NCI-H1694 (cell line): ENCODE data around the gene WDFY2.
"Not testable (repeated sequence)": the region's sequence is repeated elsewhere in the genome, so short reads cannot be mapped to it uniquely, and the experiment has no call there.

ENCODE experiments used
- DNase-seq: peaks from one replicate; lab custom pipeline; 2025; lab: John Stamatoyannopoulos, UW

The WDFY2 gene

DNA sequence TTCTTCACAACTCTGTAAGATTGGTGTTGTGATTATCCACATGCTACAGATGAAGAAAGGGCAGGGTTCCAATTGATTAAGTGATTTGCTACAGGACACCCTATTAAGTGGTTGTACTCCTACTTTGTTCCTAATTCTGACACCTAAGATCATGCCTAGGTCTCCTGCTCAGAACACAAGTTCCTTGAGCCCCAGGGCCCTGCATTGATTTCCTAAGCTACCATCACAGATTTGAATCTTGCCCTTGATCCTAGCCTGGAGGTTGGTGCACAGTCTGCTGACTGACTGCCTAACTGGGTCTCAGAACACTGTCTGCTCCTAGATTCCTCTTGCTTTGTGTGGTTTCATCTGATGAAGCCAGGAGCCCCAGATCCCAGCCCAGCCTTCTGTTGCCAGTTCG is 19.6 kb upstream of the WDFY2 start:
- no peak for DNase-seq

DNA sequence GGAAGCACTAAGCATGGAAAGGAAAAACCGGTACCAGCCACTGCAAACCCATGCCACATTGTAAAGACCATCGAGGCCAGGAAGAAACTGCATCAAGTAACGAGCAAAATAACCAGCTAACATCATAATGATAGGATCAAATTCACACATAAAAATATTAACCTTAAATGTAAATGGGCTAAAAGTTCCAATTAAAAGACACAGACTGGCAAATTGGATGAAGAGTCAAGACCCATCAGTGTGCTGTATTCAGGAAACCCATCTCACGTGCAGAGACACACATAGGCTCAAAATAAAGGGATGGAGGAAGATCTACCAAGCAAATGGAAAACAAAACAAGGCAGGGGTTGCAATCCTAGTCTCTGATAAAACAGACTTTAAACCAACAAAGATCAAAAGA is 15.3 kb upstream of the WDFY2 start:
- not testable (repeated sequence) for DNase-seq

GRCh38 chr13:51576754-51577153 is 7.5 kb upstream of the WDFY2 start:
- DNase-seq = no peak

DNA sequence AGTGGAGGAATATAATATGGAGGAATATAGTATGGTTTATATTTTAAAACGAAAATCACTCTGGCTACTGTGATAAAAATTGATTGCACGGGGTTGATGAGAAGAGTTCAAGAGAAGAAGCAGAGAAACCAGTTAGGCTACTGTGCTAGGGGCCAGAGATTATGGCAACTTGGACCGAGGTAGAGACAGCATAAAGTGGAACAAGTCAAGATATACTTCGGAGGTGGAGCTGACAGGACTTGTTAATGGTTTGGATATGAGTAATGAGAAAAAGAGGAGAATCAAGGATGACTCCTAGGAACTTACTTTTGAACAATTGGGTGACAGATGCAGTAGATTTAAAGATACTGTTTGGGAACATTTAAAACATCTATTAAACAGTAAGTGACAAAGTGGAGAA is 6.6 kb upstream of the WDFY2 start:
- DNase-seq = no peak

GRCh38 chr13:51579676-51580075 is 4.6 kb upstream of the WDFY2 start:
- DNase-seq = no peak

GRCh38 chr13:51581148-51581820 is 3.0 kb upstream of the WDFY2 start:
- no peak for DNase-seq

DNA sequence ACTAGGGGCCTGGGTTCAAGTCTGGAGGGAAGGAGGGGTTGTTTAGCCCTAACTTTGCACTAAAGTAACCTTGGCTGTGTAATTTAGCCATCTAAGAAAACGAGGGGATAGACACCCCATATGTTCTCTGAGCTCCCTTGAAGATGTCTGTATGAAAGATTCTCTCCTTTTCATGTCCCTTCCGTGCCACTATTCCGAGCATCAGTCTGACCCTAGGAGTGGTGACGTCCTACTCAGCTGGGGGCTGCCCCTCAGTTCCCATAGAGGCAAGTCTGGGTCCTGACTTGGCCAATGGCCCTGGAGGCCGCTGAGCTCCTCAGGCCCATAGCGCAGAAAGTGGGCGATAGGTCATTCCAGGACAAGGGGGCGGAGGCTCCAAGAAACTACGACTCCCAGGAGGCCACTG is 790 bp upstream of the WDFY2 start:
- no peak for DNase-seq

DNA sequence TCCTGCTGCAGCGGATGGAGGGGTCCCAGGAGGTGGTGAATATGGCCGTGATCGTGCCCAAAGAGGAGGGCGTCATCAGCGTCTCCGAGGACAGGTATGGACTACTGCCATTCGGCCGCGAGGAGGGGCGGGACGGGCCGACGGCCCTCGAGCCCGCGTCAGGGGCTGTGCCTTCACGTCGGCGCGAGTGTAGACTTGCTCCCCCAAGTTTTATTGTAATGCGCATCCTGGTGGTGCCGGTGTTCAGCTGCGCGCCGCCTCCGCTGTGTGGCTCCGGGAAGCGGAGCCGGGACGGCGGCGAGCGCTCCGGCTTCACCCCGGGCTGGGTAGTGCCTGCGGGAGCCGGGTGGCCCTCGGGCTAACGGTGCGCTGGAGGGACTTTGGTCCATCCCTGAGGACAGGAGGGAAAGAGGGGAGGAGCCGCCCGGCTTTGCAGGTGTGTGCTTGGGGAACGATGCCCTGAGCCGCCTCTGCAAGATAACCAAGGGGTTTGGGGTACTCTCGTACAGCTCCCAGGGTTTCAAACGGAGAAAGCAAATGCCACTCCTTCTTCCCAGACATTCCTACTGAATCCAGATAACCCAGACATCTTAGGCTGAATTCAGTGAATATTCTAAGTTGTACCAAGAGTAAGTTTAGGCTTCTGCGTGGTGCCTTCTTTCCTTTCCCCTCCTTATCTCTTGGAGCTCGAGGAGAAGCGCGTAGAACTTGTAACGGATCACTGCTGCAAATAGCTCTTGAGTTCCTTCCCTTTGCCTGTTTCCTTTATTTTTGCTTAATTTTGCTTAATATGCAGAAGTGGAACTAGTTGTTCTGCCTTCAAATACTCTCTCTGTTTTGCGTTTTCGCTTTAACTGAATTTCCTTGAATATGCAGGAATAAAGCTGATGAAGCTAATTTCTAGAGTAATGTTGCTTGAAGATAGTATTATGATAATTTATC is 740 bp downstream of the WDFY2 start:
- no peak for DNase-seq

DNA sequence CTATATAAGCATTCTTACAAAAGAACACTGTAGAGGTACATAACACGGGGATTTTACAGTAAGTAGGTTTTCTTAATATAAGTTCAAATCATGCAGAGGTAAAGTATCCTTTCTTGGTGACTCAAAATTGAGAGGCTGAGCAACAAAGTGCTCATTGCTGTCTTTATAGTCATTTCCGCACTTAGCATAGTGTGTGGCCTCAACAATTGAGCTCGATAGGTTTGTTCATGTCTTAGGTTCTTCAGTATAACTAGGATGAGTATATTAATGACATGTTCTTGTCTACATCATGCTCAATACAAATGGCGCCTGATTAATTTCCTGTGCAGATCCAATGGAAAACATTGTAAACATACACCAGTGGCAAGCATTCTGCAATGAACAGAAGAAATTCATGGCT is 1.4 kb downstream of the WDFY2 start:
- DNase-seq = no peak

DNA sequence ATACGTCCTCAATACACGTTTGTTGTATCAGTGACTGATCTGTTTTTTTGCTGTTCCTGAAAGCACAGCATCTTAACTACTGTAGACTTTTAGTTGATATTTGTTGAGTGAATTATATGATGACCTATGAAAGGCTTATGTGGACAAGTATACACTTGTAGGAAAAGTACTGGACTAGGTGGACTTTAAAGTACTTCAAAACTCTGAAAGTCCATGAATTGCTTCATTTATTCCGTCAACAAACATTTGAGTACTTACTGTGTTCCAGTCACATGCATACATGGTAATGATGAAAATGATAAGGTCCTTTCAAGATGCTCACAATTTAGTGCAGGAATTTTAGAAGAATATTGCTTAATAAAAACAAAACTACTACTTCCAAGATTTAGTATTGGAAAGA is 3.1 kb downstream of the WDFY2 start:
- no peak for DNase-seq

GRCh38 chr13:51588406-51588949 is 4.2 kb downstream of the WDFY2 start:
- DNase-seq = no peak

- DNase-seq = no peak
These were observed 5.5 kb downstream of the WDFY2 start for GRCh38 chr13:51589793-51590192.

DNA sequence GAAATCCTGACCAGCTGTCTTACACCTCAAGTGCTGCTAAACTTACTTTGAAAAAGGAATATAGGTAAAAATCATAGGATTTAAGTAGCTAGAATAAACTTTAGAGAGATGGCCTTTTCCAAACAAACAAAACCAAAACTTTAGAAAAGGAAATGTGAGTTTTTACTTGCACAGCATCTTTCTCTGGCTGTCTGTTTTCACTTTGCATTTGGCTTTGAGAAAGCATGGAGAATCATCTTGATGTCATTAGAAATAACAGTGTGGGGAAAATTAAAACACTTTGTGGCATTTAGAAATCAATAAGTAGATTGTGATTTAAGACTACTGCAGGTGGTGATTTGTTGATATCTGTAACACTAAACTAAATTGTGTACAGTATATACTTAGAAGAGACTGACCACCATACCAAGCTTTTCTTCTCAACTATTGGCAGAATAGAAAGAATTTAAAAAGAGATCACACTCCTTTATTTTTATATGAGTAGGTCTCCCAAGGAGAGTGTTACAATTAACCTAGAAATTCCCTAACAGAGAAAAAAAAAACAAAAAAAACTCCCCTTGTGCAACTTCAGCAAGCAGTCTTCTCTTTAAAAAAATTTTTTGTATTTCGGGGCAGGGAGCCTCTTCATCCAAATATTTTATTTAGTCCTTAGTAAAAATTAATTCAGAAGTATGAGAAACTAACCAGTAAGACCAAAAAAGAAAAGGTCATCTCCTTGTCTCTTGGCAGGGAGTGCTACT is 6.1 kb downstream of the WDFY2 start:
- no peak for DNase-seq

- DNase-seq = no peak
These were observed 6.8 kb downstream of the WDFY2 start for GRCh38 chr13:51590971-51591627.

- not testable (repeated sequence) for DNase-seq
These were observed 7.7 kb downstream of the WDFY2 start for GRCh38 chr13:51591938-51592337.

DNA sequence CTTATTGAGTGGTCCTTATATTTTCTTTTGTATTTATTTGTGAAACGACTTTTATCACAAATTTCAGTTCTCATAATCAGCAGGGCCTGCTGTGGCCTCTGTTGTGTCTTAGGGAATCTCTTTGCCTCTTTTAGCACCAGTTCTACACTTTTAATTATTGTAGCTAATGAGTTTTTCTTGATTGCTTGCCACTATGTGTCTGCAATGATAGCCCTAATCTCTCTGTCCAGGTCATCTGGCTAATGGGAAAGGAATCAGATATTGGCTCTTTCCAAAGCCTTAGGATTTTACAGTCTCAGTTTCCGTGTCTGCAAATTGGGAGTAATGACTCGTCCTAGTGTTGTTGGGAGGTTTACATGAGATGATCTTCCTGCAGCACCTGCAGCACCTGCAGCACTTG is 10.2 kb downstream of the WDFY2 start:
- no peak for DNase-seq

DNA sequence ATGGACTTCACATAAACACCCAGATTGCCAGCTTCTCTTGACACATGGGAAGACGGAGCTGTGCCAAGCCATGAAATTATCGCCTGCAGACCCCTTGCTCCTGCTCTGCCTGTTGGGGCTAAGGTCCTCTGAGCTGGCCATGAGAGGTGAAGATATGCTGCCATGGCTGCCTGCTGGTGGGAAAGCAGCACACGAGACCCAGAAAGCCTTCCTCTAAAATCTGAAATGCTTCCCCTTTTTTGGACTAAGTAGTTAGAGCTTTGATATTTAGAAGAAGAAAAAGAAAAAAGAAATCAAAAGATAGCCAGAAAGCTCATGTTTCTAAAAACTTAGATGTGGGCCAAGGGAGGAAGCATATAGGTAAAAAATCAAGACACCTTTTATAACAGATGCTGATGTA is 11.2 kb downstream of the WDFY2 start:
- DNase-seq = no peak

GRCh38 chr13:51596541-51596940 is 12.3 kb downstream of the WDFY2 start:
- no peak for DNase-seq

DNA sequence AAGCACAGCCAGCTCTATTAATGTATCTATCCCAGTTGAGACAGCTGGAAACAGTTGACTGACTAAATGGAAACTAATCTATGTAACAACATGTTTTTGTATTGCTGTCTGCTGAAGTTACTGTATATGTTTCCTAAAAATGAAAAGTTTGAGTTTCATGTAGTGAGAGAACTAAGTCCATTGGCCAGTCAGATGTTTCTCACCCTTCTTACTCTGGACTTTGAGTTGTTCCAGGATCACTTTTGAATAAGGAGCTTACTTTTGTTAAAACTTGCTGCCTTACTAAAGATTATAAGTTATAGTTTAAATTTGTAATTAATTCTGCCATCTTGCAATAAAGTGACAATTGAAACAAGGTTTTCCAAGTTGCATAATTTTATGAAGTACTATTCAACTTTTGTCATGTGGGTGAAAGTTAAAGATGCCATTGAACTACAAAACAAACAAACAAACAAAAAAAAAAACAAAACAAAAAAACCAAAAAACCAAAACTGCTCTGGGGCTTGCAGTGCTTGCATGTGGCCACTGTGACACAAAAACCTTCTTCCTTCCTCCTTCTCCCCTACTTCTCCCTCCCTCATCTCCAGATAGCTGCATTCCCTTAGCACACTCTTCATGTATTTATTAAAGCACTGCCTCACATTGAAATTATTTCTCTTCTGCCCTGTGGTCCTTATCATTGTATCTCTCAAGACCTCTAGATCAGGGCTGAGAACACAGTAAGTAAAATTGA is 15.3 kb downstream of the WDFY2 start:
- no peak for DNase-seq

DNA sequence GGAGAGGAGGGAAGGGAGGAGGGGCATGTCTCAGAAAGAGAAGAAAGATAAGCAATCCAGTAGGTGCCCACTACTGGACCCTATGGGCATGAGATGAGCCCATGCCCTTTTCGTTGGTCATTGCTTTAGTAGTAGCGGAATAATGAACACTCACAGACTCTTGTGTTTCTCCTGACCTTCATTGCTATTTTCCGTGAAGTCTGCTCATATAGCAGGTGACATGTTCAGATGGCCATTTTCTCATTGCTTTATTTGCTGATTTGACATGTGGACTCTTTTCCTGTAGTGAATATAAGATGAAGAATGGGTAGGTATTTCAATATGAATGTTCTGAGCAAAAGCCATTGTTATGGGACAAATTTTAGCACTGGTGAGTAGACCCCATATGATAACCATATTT is 16.4 kb downstream of the WDFY2 start:
- DNase-seq = no peak
